A673 (cell line): ENCODE measurements around the gene MYO5B. TPM values are rescaled to one million over a fixed set of nuclear protein-coding genes. Genes with fewer than 3 reads are reported as not detected.

Experiments used
- BruUV-seq: library from RNA; stranded (reverse); fragments of 400-500 nt; replicated peaks from 2 replicates; lab custom pipeline; 2021; lab: Mats Ljungman, UMichigan
- CTCF ChIA-PET: fragments of 300-600 bp; sonication (Branson Sonifier 250); formaldehyde crosslinking; loops from one replicate; lab custom pipeline; 2022; ENCODE audit warnings: antibody characterized with exemption; lab: Charles Lee
- POLR2A ChIA-PET: fragments of 300-600 bp; sonication (Branson Sonifier 250); formaldehyde crosslinking; loops from one replicate; lab custom pipeline; 2022; ENCODE audit warnings: antibody characterized with exemption; ENCODE audit not compliant: low non-redundant PET; lab: Charles Lee
- DNase-seq: peaks from one replicate; pipeline ENCODE4 v3.0.0-alpha.2; 2015; ENCODE audit warnings: low spot score
- H3K27ac ChIP-seq: fragments of 200-600 bp; sonication (generic); 2 replicates; pipeline ENCODE4 v1.5.1; 2016; ENCODE audit warnings: mixed run types, low read depth, mild to moderate bottlenecking, mixed read lengths, antibody characterized with exemption, low read length; ENCODE audit not compliant: poor library complexity, severe bottlenecking
- H3K27me3 ChIP-seq: fragments of 200-600 bp; sonication (generic); replicated peaks from 2 replicates; pipeline ENCODE4 v1.6.1; 2017; ENCODE audit warnings: mixed run types, low read depth, mild to moderate bottlenecking, mixed read lengths, antibody characterized with exemption, low read length; ENCODE audit not compliant: insufficient read depth, poor library complexity
- H3K36me3 ChIP-seq: fragments of 200-600 bp; sonication (generic); 2 replicates; pipeline ENCODE4 v1.6.1; 2016; ENCODE audit warnings: mixed run types, mild to moderate bottlenecking, mixed read lengths, antibody characterized with exemption, low read length; ENCODE audit not compliant: insufficient read depth, poor library complexity, severe bottlenecking
- H3K4me1 ChIP-seq: fragments of 200-600 bp; sonication (generic); 2 replicates; pipeline ENCODE4 v1.6.1; 2017; ENCODE audit warnings: mixed run types, mild to moderate bottlenecking, mixed read lengths, antibody characterized with exemption, low read length; ENCODE audit not compliant: insufficient read depth, poor library complexity, severe bottlenecking
- H3K4me3 ChIP-seq: fragments of 200-600 bp; sonication (generic); 2 replicates; pipeline ENCODE4 v1.5.1; 2016; ENCODE audit warnings: low read depth, mixed run types, mild to moderate bottlenecking, mixed read lengths, low read length; ENCODE audit not compliant: poor library complexity, severe bottlenecking
- H3K9me3 ChIP-seq: fragments of 200-600 bp; sonication (generic); 2 replicates; pipeline ENCODE4 v1.6.1; 2016; ENCODE audit warnings: mixed run types, low read depth, mild to moderate bottlenecking, mixed read lengths, antibody characterized with exemption, low read length; ENCODE audit not compliant: poor library complexity, severe bottlenecking
- CTCF ChIP-seq: fragments of 300-800, 200-600 bp; sonication (generic); conservative IDR thresholded peaks from 2 replicates; pipeline ENCODE4 v1.5.1; 2017; ENCODE audit warnings: low read depth, mild to moderate bottlenecking, antibody characterized with exemption, low read length, moderate library complexity, mixed read lengths
- EZH2 ChIP-seq: fragments of 200-600 bp; sonication (generic); IDR thresholded peaks from 2 replicates; pipeline ENCODE4 v1.6.1; 2017; ENCODE audit warnings: borderline replicate concordance, low read depth, mild to moderate bottlenecking, mixed read lengths, antibody characterized with exemption, low read length; ENCODE audit not compliant: poor library complexity, severe bottlenecking
- intact Hi-C: fragments of 100-400 bp; cut with micrococcal nuclease; formaldehyde crosslinking; loops from one replicate; pipeline ENCODE4 v1.10.0; 2022; ENCODE audit not compliant: unreplicated experiment
- total RNA-seq: library from RNA; stranded (reverse); gene quantifications from 2 replicates; pipeline ENCODE4 v1.2.3, GENCODE V29; 2021

Gene MYO5B
- total RNA-seq, 1 experiment from 2014 or later, result 0.30 TPM

GRCh38 chr18:50203801-50204604 lies 9.1 kb upstream of the MYO5B start:
- Histone ChIP-seq H3K27ac (no peak overlapping the region), H3K27me3 (peaks cover 63% of the 10 kb centered on the region), H3K4me3 (no peak overlapping the region), H3K9me3 (no peaks in the 10 kb centered on the region), H3K4me1 (no peaks in the 10 kb centered on the region), H3K36me3 (no peaks in the 10 kb centered on the region)
- TF ChIP-seq EZH2, result no peak
- peak; percentile 78 for TF ChIP-seq CTCF
- POLR2A ChIA-PET, result no interaction called here
- BruUV-seq, result no TSS peak
- intact Hi-C loops, result loop anchor here (5.0 to 10.0 kb wide), 4 partner anchors 153 to 692 kb away; no protein-coding TSS in a partner anchor
- CTCF ChIA-PET, result interaction anchor here (0.5 to 1.5 kb wide), 6 partner anchors 77 to 694 kb away, joined by 3 to 5 read pairs (median 4); partner anchors contain the start of gene MBD1
- peak; percentile 65 for DNase-seq

- H3K4me3 ChIP-seq, result no peak overlapping the region
- TF ChIP-seq EZH2 (no peak), CTCF (no peak)
- BruUV-seq, result no TSS peak
- H3K27ac ChIP-seq, result no peak overlapping the region
- ChIA-PET CTCF (no interaction called here), POLR2A (no interaction called here)
- no peak for DNase-seq
- no peaks in the 10 kb centered on the region for H3K9me3 ChIP-seq
- peaks cover 84% of the 10 kb centered on the region for H3K27me3 ChIP-seq
- H3K4me1 ChIP-seq, result no peaks in the 10 kb centered on the region
- intact Hi-C loops, result loop anchor here (5.0 to 10.0 kb wide), 4 partner anchors 156 to 689 kb away; no protein-coding TSS in a partner anchor
- no peaks in the 10 kb centered on the region for H3K36me3 ChIP-seq
Measured at GRCh38 chr18:50201476-50202018, 6.6 kb upstream of the MYO5B start.

- Histone ChIP-seq H3K27ac (no peak overlapping the region), H3K4me3 (no peak overlapping the region), H3K36me3 (no peaks in the 10 kb centered on the region), H3K4me1 (no peaks in the 10 kb centered on the region), H3K9me3 (no peaks in the 10 kb centered on the region), H3K27me3 (peaks cover 96% of the 10 kb centered on the region)
- no peak for DNase-seq
- no TSS peak for BruUV-seq
- POLR2A ChIA-PET, result no interaction called here
- TF ChIP-seq CTCF (no peak), EZH2 (no peak)
- CTCF ChIA-PET, result no interaction called here
- intact Hi-C loops, result loop anchor here (5.0 to 10.0 kb wide), 4 partner anchors 157 to 688 kb away; no protein-coding TSS in a partner anchor
Measured at GRCh38 chr18:50199921-50200320, 5.0 kb upstream of the MYO5B start.
